Measurements from ENCODE around the gene RPTOR.
"Not testable (repeated sequence)": the region's sequence is repeated elsewhere in the genome, so short reads cannot be mapped to it uniquely, and the experiment has no call there.

RPTOR gene

DNA sequence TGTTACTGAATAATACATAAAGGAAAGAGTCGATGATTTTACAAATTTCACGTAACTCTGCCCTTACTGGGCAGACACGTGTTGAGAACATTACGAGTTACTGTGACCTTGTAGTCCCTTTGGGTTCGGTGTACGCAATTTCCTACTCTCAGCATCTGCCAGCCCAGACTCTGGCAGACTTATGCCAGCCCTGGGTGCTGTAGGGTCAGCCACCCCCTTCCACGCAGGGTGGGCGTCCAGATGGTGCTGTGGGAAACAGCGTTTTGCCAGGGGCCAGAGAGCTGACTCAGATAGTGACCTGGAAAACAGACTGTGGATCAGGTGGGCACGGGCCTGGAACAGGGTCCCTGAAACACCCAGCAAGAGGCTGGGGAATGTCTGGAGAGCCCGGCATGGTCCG, 148.9 kb downstream of the RPTOR start:
- DNase-seq (ENCODE audit: low read depth, low spot score) = no peak

DNA sequence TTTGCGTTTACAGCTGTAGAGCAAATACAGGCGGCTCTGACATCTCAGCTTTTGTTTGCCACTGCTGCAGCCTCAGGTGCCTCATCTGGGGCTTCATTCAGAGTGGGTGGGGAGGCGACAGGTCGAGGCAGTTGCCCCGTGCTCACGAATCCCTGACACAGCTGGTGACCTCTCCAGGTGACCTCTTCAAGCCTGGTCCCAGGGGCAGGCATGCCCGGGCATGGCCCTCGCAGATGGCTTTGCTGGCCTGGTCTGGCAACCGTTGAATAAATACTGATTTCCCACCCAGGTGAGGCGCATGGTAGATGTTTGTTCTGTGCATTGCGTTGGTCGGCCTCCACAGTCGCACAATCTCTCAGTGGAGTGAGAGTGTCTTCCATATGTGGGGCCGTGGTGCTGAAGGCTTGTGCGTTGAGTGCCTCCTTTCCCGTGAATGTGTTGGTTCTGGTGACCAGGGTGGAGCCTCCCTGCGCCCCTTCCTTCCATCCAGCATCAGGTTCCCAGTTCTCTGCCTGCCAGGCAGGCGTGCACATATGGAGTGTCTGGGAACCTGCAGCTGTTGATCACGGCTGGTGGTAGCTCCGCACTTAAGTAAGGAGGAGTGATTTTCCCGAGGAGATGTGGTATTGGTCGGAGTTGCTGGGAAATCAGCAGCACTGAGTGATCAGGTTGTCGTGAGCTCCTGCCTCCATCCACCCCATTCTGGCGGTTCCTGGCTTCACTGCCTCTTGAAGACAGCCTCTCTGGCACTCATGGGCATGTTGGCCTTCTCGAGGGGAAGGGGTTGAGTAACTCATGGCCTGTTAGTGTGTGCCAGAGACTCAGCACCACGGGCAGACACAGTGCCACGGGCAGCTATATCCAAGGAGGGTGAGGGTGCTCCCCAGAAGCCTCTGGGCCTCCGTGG, 149.7 kb downstream of the RPTOR start:
- DNase-seq (ENCODE audit: low read depth, low spot score) = no peak

DNA sequence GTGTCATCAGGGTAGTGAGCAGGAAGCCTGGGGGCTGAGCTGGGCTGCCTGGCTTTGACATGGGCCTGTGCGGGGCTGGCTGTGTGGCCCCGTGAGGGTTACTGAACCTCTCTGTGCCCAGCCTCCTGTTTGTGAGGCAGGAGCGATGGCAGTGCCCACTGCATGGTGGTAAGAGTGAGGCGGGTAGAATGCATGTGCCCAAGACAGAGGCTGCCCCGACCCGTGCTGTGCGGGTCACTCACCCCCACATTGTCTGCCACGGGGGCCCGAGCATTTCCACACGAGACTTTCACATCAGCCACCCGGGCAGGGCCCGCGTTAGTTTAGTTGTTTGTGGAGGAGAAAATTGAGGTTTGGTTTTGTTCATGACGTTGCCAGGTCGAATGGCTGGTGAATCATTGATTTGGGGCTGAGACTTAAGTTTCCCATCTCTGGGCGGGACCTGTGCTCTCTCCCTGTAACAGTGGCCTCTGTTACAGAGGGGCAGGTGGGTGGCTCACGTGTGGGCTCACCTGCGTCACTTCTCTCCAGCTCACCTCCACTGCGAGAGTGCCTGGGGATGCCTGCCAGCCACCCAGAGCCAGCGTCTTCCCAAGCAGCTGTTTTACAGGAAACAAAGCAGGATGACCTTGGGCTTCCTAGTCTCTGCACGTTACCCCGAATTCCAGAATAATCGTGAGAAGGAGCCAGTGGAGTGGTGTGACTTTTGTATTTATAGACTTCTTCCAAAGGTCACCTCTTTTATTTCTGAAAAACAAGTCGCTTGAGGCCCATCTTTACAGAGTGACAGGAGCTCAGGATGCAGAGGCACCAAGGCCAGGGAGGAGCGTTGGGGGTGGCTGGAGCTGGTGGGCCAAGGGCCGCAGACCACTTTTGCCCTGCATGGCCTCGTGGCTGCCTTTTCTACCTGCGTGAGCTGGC, 150.6 kb downstream of the RPTOR start:
- DNase-seq (ENCODE audit: low read depth, low spot score) = no peak

DNA sequence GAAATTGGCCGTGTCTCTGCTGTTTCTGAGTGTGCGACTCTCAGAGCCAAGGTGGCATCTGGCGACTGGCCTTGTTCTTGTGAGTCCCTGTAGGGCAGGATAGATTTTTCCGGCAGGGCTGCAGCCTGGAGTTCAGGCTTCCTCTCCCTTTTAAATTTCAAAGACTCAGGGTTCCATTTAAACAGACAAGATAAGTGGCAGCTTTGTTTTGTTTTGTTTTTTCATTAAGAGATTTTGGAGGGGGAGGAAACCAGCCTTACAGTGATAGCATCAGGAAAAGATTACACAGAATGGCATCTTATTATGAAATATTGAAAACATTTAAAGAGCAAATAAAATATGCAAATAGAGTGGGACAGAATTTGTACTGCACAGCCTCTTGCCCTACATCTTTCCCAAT, 151.3 kb downstream of the RPTOR start:
- no peak for DNase-seq (ENCODE audit: low read depth, low spot score)

DNA sequence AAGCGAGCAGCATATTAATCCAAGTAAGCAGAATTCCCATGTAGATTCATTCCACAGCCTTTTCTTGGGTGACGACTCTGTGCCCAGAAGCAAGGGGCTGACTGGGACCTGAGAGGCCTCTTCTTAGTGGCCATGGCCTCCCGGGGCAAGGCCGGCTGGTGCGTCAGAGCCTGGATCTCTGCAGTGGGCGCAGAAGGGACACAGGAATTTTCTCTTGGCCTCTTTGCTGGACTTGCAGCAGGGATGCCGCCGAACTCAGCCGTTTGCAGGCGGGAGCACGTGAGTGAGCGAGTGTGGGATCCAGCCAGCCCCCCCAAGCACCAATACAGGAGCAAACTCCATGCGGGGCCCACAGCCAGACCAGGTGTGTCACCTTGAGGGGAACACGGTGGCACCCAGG, 151.8 kb downstream of the RPTOR start:
- DNase-seq (ENCODE audit: low read depth, low spot score) = no peak

DNA sequence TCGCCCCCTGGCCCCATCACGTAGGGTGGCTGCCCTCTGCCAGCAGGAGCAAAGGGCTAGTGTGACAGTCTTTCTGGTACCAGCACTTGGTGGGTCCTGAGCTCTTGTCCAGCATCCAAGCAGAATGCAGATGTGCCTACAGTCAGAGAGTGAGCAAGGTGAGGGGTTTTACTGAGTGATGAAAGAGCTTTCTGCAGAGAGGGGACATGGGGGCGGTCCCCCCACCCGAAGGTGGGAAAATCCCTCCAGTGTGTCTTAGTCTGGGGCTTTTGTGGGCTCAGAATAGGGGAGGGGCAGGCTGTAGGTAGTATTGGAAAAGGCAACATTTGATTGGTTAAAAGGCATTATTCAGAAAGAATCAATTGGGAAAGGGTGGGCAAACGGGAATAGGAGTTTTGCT, 152.3 kb downstream of the RPTOR start:
- no peak for DNase-seq (ENCODE audit: low read depth, low spot score)

DNA sequence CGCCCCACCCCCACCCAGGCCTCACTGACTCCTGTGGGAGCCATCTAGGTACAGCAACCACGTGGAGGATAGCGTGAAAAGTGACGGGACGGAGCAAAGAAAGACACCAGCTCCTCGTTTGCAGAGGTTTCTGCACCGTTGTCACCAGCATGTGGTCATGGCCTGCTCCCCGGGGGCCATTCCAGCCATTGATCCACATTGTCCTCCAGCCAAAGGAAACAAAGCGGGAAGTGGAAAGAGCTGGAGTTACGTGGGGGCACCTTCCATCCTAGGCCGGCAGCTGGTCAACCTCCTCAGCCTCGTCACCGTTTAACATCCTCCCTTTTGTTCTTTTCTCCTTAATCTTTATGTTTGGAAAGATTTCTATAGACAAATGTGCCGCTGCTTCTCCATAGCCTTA, 153.7 kb downstream of the RPTOR start:
- no peak for DNase-seq (ENCODE audit: low read depth, low spot score)

DNA sequence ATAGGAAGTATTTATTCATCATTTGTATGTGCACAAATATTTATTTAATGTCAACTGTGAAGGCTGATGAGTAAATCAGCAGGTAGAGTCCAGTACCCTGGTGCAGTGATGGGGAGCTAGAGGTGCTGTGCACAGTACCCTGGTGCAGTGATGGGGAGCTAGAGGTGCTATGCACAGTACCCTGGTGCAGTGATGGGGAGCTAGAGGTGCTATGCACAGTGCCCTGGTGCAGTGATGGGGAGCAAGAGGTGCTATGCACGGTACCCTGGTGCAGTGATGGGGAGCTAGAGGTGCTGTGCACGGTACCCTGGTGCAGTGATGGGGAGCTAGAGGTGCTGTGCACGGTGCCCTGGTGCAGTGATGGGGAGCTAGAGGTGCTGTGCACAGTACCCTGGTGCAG, 154.6 kb downstream of the RPTOR start:
- not testable (repeated sequence) for DNase-seq (ENCODE audit: low read depth, low spot score)

DNA sequence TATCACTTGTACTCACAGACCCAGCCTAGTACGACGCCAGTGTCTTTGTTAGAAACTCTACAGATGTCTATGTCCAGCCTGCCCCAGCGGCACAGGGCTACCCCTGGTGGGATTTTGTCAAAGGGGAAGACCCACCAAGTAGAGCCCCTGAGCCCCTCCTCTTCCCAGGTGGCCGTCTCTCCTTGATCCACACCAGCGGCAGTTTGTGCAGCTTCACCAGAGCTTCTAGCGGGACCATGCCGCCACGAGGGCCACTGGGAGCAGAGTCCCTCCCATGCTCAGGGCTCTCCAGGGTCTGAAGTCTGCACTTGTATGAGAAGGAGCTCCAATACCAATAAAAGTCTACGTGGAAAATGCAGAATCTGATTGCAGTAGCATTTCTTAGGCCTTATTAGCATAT, 157.1 kb downstream of the RPTOR start:
- no peak for DNase-seq (ENCODE audit: low read depth, low spot score)

DNA sequence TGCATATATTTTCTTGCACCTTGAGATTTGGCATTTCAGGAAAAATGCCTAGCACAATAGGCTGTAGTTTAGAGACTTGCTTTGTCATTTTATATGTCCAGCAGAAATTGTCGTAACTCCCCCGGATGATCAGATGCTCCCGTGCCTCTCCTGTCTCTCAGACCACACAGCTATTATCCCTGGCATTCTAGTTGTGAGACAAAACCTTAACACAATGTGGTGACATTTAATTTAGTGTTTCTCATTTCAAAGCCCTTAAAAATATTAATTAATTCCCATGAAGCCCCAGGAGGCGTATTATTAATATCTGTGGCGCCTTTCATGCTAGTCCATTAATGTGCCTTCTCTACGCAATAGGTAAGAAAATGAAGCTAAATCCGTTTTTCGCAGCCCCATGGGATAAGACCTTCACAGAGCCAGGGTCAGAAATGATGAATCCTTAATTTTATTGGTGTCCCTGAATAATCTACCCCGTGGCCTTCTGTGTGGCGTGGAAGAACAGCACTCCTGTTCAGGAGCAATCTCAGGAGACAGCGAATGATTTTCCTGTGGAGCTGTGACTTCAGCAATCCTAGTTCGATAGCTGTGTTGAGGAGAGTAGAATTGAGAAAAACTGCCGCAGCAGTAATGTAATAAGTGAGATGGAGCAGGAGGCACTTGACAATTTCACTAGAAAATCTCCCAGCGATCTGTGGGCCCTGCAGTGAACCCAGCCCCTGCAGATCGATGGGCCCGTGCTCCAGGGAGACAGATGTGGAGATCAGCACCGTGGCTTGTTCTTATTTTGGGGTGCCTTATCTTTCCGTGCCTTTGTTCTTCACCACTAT, 157.9 kb downstream of the RPTOR start:
- no peak for DNase-seq (ENCODE audit: low read depth, low spot score)

DNA sequence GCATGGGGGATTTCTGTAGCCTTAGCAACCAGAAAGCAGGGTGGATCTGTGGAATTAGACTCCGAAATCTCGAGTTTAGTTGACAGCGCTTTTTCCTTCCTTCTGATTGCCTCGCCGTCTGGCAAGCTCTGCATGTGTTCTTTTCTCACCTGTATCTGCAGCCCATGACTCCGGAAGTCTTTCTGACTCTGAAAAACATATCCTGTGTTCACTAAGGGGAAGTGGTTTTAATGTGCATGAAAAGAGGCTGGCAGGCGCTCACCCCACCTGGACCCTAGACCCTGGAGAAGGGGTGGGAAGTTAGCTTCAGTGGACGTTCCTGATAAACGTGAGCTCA, 158.5 kb downstream of the RPTOR start:
- no peak for DNase-seq (ENCODE audit: low read depth, low spot score)

DNA sequence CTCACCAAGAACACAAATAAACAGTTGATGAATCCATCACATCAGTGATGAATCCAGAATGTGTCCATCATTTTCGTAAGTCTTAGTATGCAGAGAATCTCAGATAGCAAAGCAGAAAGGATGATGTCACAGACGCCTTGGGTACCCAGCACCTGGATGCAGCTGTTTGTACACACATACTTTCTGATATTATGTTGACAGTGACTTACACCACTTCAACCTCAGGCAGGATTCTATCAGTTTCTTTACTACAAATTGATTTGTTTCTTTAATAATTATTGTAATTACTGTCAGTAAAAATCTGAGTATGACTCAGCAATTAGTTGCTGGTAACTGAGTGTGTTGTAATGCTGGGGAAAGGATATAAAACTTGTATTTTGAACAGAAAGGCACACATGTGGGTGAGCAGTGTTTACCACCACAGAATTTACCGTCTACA, 159.8 kb downstream of the RPTOR start:
- no peak for DNase-seq (ENCODE audit: low read depth, low spot score)

DNA sequence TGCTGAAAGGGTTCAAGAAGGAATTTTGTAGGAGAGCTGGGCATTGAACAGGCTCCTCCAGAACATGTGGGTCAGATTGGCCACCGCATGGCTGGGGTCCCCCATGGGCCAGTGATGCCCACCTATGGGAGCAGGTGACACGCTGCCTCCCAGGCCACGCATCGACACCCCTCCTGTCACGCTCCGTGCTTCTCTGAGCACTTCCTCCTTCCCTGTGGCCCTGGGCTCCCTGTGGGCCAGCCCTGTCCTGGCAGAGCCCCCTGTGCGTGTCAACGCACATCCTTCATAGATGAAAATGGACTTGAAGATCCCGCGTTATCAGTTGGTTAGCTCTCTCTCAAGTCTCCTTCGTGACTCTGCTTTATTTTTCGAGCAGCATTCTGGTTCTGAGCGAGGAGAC, 160.3 kb downstream of the RPTOR start:
- no peak for DNase-seq (ENCODE audit: low read depth, low spot score)

DNA sequence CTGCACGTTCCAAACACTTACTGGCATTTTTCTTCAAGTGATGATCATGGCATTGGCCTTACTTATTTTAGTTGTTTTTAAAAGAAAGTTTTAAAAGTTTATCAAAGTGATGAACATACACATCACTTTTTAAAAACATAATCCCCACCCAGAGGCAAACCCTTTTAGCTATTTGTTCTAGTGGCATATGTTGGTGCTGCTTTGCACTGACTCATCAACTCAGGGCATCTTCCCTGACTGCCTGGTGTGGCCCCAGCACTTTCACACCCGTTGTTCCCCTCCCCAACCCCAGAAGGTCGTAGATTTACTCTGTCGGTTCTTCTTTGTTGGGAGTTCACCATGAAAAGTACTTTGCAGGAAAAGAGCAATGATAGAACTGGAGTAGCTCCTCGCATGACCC, 161.3 kb downstream of the RPTOR start:
- DNase-seq (ENCODE audit: low read depth, low spot score) = no peak

DNA sequence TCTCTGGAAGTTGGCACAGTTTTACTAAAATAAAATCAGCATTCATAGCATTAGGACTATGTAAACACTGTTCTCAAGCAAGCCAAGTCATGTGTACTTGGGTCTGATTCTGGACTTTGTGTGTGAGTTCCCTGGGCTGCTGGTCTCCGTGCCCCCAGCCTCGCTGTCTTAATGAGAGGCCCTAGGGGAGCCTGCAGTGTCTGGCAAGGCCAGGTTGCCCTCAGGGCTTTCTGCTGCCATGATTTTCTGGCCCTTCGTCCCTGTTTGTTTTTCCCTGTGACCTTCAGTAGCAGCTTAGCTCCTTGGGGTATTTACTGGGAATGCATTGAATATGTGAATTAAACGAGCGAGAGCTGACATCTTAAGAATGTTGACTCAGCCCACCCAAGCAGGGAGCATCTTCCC, 161.8 kb downstream of the RPTOR start:
- DNase-seq (ENCODE audit: low read depth, low spot score) = no peak

DNA sequence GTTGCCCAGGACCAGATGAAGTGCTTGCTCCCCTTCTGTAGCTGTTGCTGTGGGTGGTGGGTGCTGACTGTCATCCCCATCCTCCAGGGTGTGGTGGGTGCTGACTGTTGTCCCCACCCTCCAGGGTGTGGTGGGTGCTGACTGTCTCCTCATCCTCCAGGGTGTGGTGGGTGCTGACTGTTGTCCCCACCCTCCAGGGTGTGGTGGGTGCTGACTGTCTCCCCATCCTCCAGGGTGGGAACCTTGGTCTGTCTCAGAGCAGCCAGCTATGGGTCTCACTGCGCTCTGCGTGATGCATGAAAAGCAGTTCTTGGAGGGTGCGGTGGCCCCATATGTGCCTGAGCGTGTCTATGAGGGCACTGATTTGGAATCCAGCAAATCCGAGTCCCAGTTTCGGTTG, 163.8 kb downstream of the RPTOR start:
- no peak for DNase-seq (ENCODE audit: low read depth, low spot score)

DNA sequence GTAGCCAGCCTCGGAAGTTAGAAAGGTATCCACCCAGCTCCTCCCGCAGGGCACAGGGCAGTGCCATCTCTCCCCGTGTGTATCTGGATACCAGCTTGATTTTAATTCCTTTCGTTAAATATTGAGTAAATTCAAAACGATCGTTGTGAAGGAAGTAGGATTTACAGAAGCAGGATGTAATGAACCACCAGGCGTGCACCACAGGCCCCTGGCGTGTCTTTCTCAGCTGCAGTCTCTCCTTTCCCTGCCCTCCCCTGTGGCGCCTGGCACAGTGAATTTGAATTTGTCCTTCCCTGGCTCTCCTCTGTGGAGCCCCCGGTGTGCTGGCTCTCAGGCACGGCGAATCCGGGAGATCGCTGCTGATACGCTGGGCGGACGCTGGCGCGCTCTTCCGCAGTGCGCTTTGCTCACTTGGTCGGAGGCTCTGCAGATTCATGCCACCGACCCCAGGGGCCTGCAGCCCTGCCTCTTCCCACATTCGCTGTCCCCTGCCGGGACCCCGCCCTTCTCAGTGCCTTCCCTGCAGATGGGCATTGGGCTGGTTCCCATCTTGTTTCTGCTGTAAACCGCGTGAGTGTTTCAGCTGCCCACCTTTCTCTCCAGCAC, 164.6 kb downstream of the RPTOR start:
- no peak for DNase-seq (ENCODE audit: low read depth, low spot score)

DNA sequence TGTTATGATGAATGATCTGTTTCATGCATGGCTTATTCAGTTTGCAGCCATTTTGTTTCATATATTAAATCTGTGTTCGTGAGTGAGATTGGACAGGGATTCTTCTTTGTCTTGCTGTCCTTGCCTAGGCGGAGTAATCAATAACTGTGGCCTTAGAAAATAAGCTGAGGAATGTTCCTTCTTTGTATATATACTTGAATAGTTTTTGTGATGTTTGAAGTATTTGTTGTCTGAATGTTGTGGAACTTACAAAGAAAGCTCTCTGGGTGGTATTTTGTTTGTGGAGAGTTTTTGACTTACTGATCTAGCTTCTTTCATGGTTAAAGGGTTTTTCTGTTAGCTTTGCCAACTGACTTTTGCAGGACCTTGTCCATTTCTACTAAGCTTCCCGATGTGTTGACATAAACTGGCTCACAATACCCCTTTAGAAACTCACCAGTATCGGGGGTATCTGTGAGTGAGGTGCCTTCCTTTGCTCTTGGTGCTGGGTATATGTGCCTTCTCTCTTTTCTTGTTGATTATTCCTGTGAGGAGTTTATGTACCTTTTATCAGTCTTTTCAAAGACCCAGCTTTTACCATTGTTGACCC, 166.2 kb downstream of the RPTOR start:
- DNase-seq (ENCODE audit: low read depth, low spot score) = no peak

DNA sequence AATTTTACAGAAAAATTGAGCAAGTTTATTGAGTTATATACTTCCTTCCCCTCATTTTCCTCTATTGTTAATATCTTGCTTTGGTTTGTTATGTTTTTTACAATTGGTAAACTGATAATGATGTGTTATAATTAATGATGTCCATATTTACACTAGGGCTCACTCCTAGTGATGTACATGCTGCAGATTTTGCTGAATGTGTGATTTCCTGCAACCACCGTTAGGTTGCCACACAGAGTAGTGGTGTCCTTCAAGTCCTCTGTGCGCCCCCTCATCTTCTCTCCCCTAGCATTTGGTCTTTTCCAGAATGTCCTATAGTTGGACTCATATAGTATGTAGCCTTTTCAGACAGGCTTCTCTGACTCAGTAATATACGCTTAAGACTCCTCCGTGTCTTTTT, 167.5 kb downstream of the RPTOR start:
- no peak for DNase-seq (ENCODE audit: low read depth, low spot score)

DNA sequence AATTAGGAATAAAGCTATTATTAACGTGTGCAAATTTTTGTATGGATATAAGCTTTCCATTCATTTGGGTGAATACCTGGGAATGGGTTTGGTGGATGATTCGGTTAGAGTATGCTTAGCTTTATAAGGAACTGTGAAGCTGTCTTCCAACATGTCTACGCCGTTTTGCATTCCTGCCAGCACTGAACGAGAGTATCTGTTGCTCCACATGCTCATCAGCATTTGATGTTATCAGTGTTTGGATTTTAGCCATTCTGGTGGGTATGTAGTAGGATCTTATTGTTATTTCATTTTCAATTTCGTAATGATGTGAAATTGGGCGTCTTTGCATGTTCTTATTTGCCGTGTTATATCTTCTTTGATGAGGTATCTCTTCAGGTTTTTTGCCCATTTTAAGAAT, 168.0 kb downstream of the RPTOR start:
- no peak for DNase-seq (ENCODE audit: low read depth, low spot score)
